Embryonic facial prominence (tissue), 1 donor: ENCODE results near the gene RPP14.
"Not testable (repeated sequence)": the region's sequence is repeated elsewhere in the genome, so short reads cannot be mapped to it uniquely, and the experiment has no call there.

Experiments
- DNase-seq: peaks from one replicate; pipeline ENCODE4 v3.0.0-alpha.2; 2016; ENCODE audit errors: extremely low spot score

Gene RPP14

DNA sequence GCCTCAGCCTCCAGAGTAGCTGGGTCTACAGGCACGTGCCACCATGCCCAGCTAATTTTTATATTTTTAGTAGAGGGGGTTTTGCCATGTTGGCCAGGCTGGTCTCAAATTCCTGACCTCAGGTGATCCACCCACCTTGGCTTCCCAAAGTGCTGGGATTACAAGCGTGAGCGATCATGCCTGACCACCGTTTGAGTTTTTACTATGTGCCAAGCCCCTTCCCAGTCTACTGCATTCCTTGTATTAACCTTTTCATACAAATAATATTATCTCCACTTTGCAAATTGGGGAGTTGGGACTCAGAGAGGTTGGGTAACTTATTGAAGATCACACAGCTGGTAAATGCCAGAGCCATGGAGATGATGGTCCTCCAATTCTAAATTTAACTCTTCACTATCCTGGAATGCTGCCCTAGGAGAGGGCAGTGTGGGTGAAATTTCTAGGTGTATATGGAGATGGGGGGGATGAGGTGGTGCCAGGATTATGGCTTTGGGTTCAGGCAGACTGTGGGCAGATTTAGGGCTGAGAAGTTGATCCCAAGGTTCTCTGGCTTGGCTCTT lies 25.6 kb downstream of the RPP14 start:
- DNase-seq, result no peak

DNA sequence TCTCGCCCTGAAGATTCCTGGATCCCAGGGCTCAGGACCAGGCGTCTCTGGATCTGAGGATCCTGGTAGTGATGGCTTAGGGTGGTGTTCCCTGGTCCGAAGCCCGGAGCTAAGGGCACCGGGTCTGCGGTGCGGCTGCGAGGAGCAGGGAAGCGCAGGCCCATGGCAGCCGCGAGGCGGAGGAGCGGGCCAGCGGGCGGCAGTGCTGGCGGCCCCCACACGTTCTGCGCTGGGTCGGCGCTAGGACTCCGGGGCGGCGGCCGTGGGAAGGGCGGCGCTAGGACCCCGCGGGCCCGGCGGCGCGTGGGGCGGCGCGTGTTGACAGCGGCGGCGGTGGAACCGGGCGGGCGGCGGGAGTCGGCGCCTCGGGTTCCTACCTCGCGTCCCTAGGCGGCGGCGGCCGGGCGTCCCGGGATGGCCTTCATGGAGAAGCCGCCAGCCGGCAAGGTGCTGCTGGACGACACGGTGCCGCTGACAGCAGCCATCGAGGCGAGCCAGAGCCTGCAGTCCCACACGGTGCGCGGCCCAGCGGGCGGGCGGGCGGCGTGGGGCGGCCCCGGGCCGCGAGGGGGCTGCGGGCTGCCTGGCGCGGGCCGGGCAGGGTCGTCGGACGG lies 26.6 kb downstream of the RPP14 start, which contains the start of gene PXK:
PXK (plus strand) TSS at position 318 of the 614 bp plus-strand sequence; CDS start at position 415, 97 bp downstream.
- DNase-seq, result peak; percentile 18

DNA sequence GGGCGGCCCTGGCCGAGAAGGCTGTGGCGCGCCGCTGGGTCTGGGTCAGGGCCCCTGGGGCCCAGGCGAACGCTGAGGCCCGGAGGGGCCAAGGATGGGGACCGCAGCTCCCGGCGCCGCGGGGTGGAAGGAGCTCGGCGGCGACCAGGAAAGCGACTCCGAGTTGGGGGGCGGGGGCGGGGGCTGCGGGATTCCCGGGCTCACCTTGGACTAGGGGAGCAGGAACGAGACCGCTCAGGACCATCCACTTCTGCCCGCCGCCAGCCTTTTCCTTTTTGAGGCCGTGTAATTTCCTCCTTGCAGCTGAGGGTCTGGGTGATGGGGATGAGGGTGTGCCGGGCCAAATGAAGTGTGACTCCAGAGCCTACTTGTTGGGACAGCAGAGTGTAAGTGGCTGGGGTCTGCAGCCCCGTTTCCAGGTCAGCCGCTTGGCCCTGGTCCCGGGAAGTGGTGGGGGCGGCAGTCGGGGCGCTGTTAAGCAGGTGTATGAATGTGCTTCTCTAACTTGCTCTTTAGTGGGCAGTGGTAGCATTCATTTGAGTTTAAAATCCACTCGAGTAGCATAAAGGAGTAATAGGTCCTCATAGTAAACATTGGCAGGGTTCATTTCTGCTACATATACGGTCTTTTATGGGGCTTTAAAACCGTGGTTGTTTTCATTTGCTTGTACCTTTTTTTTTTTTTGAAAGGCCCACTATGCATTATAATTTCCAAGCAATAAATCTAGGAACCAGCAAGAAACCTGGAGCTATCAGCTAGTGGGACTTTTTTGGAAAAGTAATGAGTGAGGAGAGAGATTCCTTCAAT lies 27.4 kb downstream of the RPP14 start:
- peak; percentile 29 for DNase-seq

- no peak for DNase-seq
These were observed 27.9 kb downstream of the RPP14 start for GRCh38 chr3:58334013-58334321.

- DNase-seq, result no peak
These were observed 28.4 kb downstream of the RPP14 start for GRCh38 chr3:58334506-58334884.

GRCh38 chr3:58335652-58335947 lies 29.6 kb downstream of the RPP14 start:
- DNase-seq, result no peak

GRCh38 chr3:58336135-58336882 lies 30.3 kb downstream of the RPP14 start:
- DNase-seq, result no peak

DNA sequence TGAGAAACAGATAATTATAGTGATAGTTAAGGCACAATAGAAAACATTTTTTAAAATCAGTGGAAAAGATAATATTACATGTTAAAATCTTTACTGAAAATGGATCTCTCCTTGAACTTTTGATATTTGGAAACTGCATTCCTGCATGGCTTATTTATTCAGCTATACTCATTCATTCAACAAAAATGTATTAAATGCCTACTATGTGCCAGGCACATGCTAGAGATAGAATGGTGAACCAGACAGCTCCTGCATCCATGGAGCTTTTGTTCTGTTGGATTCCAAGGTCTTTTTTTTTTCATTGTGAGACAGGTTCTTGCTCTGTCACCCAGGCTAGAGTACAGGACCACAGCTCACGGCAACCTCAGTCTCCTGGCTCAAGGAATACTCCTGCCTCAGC lies 31.1 kb downstream of the RPP14 start:
- DNase-seq, result no peak

- not testable (repeated sequence) for DNase-seq
These were observed 33.1 kb downstream of the RPP14 start for GRCh38 chr3:58339146-58339545.

DNA sequence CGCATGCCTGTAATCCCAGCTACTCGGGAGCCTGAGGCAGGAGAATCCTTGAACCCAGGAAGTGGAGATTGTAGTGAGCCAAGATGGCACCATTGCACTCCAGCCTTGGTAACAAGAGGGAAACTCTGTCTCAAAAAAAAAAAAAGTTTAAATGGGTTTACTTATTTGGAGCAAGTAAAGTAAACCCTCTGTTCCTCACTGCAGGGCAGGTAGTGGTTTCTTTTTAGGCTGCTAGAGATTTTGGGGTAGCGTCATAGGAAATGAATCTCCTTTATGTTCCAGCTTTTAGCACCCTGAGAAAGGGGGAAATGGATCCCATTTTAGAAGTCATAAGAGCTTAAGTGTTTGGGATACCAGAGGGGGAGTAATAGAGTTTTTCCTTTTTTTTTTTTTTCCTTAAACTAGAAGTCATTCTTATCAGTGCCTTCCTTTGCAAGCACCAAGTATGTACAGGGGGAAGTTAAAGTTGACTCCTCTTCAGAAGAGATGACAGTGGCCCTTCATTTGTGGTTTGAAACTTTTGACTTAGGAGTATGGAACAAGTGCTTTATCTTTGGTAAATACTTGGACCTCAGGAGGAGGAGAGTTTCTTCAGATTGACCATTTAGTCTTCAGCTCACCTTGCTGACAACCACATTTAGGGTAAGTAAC lies 34.7 kb downstream of the RPP14 start:
- DNase-seq, result no peak

DNA sequence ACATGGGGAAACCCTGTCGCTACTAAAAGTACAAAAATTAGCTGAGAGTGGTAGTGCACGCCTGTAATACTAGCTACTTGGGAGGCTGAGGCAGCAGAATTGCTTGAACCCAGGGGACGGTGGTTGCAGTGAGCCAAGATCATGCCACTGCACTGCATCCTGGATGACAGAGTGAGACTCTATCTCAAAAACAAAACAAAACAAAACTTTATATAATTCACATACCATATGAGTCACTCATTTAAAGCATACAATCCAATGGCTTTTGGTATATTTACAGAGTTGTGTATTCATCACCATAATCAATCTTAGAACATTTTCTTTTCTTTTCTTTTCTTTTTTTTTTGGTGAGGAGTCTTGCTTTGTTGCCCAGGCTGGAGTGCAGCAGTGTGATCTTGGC lies 35.3 kb downstream of the RPP14 start:
- no peak for DNase-seq

GRCh38 chr3:58342676-58343075 lies 36.6 kb downstream of the RPP14 start:
- DNase-seq, result no peak

- DNase-seq, result no peak
These were observed 39.4 kb downstream of the RPP14 start for GRCh38 chr3:58345457-58345856.

- no peak for DNase-seq
These were observed 40.3 kb downstream of the RPP14 start for GRCh38 chr3:58346368-58346767.

DNA sequence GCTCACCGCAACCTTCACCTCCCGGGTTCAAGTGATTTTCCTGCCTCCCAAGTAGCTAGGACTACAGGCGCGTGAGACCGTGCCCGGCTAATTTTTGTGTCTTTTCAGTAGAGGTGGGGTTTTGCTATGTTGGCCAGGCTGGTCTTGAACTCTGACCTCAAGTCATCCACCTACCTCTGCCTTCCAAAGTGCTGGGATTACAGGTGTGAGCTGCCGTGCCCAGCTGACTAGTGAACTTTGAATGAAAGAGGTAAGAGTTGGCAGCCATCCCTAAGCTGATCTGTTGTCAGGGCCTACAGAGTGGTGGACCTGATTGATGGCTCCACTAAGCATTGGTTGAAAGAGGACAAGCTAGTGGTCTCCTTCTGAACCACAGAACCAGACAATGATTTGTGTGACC lies 41.9 kb downstream of the RPP14 start:
- no peak for DNase-seq

DNA sequence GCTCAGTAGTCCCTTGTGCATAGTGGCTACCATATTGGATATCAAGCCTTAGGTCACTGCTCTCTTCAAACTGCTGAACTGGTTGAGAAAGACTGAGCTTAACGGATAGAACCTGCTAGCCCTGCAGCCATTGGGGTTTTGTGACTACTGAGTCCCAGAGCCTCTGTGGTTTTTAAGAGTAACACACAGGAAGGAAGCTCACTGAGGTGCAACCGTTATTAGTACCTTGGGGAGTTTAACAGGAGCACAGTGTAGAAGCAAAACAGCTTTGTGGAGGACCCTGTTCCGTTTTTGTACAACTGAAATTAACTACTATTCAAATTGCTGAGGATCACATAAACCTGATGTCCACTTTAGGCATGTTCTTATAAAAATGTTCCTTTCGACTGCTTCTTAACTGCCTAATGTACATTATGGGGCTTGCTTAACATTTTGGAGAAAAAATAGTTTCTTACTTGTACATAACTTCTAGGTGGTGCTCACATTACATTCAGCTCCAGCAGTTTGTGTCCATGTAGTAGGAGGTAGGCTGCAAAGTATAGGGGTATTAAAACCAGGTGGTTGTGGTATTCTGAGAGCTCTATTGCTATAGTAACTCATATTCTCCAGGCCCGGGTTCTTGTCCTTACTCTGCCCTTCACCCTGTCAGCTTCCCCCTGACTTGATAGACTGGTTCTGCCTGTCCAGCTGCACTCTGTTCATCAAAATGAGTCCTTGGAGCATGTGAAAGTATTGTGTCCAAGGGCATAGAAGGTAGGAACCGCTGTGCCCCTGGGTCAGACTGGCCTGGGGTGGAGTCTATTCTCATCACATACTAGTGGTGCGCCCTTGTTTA lies 44.0 kb downstream of the RPP14 start:
- no peak for DNase-seq

- no peak for DNase-seq
These were observed 44.6 kb downstream of the RPP14 start for GRCh38 chr3:58350627-58351013.

DNA sequence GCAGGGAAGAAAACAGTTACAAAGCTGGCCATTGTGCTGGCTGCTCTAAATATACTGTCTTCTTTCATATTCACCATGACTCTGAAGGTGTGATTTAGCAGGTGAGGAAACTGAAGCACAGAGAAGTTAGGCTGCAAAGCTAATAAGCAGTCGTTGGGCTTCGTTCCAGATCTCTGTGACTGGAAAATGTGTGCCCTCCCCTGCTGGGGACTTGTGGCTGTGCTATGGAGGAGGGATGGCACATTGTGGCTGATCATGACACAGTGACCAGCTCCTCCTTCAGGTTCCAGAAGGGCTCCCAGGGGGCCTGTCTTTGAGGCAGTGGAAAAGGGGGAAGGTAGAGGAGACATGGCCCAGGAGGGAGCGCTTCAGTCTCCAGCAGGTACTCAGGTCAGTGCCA lies 45.9 kb downstream of the RPP14 start:
- no peak for DNase-seq

DNA sequence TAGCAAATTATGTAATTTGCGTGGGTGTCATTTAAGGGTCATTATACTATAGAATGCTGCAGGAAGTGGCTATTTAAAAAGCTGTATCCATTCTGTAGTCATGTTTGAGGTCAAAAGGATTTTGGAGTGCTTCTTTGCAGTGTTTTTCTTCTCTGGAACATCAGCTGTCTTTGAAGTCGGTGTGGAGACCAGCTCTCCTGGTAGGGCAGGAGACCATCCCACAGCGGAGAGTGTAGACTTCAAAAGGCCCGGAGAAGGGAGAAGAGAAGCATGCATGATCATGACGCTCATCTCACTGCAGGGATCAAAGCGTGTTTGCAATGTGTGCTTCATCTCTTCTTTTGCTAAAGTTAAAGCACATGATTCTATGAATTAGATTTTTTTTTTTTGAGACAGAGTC lies 46.6 kb downstream of the RPP14 start:
- DNase-seq, result no peak

- DNase-seq, result no peak
These were observed 47.9 kb downstream of the RPP14 start for GRCh38 chr3:58353722-58354553.
